ENCODE measurements around the gene HUNK.

Gene HUNK

GRCh38 chr21:31903896-31904295 lies 31.1 kb downstream of the HUNK start:
- DNase-seq (ENCODE audit: low read depth): no peak
- H3K4me3 ChIP-seq (ENCODE audit: low read depth, low read length): no peak overlapping the region
- TF ChIP-seq MYC (IDR thresholded peaks at IDR 0.05; ENCODE audit: low read depth, low read length): no peak
- TF ChIP-seq CTCF (IDR thresholded peaks at IDR 0.05; ENCODE audit: low read depth, low read length): no peak
- TF ChIP-seq POLR2A (IDR thresholded peaks at IDR 0.05; ENCODE audit: extremely low read depth, insufficient read length): no peak
- no peak for TF ChIP-seq MAX (IDR thresholded peaks at IDR 0.05; ENCODE audit: low read depth, low read length)

- no peak for DNase-seq (ENCODE audit: low read depth)
- no peak for TF ChIP-seq CTCF (IDR thresholded peaks at IDR 0.05; ENCODE audit: low read depth, low read length)
- no peak for TF ChIP-seq POLR2A (IDR thresholded peaks at IDR 0.05; ENCODE audit: extremely low read depth, insufficient read length)
- TF ChIP-seq MAX (IDR thresholded peaks at IDR 0.05; ENCODE audit: low read depth, low read length): no peak
- TF ChIP-seq MYC (IDR thresholded peaks at IDR 0.05; ENCODE audit: low read depth, low read length): no peak
- H3K4me3 ChIP-seq (ENCODE audit: low read depth, low read length): no peak overlapping the region
These were observed 33.0 kb downstream of the HUNK start for GRCh38 chr21:31905503-31906451.

GRCh38 chr21:31908106-31909031 lies 35.5 kb downstream of the HUNK start:
- H3K4me3 ChIP-seq (ENCODE audit: low read depth, low read length): no peak overlapping the region
- DNase-seq (ENCODE audit: low read depth): no peak
- no peak for TF ChIP-seq CTCF (IDR thresholded peaks at IDR 0.05; ENCODE audit: low read depth, low read length)
- TF ChIP-seq POLR2A (IDR thresholded peaks at IDR 0.05; ENCODE audit: extremely low read depth, insufficient read length): no peak
- no peak for TF ChIP-seq MAX (IDR thresholded peaks at IDR 0.05; ENCODE audit: low read depth, low read length)
- no peak for TF ChIP-seq MYC (IDR thresholded peaks at IDR 0.05; ENCODE audit: low read depth, low read length)

DNA sequence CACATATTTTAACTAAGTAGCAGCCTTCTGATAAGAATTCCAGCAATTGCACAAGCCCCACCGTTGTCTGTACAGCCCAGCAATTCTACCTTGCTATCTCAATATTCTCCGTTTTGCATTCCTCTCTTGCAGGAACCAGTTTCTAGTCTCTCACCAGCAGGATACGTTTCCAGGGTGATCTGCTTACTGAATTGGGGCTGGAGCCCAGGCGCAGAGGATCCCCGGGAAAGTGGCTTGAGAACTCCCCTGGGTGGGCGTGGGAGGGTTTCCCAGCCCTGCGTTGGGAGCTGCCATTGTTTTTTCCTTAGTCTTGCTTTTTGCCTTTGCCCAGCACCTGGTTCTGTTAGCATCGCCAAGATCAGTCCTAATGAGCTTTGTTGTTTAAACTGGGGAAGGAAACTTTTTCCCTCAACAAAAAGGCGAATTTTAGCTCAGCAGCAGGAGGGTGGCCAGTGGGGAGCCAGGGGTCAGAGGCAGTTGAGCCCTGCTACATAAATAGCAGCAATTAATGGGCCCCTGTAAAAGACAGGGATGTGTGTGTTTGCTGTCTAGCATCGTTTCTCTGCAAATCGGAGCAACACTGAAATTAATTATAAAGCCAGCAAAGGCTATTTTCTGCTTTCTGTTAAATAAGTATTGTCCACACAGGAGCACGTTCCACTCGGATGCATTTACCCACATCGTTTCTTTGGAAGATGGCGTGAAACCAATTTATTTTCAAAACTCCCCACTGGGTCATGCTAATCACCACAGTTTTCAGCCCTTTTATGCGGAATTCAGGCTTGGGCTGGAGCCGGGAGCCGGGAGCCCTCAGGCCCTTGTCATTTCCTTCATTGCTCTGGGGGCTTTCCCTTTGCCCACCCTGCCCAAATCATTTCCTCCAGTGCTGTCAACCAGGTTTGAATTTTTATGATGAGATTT lies 36.6 kb downstream of the HUNK start:
- TF ChIP-seq POLR2A (IDR thresholded peaks at IDR 0.05; ENCODE audit: extremely low read depth, insufficient read length): no peak
- no peak for TF ChIP-seq MYC (IDR thresholded peaks at IDR 0.05; ENCODE audit: low read depth, low read length)
- TF ChIP-seq MAX (IDR thresholded peaks at IDR 0.05; ENCODE audit: low read depth, low read length): no peak
- no peak for TF ChIP-seq CTCF (IDR thresholded peaks at IDR 0.05; ENCODE audit: low read depth, low read length)
- no peak for DNase-seq (ENCODE audit: low read depth)
- H3K4me3 ChIP-seq (ENCODE audit: low read depth, low read length): no peak overlapping the region

DNA sequence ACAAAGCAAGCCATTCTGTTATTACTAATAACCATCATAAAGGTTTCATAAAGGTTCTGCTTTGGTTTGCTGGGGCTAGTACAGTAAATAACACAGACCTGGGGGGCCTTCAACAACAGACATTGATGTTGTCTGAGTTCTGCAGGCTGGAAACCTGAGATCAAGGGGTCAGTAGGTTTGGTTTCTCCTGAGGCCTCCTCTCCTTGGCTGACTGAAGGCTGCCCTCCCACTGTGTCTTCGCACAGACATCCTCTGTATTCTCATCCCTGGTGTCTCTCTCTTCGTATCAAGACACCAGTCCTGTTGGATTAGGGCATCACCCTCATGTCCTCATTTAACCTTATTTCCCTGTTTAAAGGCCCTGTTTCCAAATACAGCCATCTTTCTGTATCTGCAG lies 37.3 kb downstream of the HUNK start:
- no peak overlapping the region for H3K4me3 ChIP-seq (ENCODE audit: low read depth, low read length)
- DNase-seq (ENCODE audit: low read depth): no peak
- no peak for TF ChIP-seq MYC (IDR thresholded peaks at IDR 0.05; ENCODE audit: low read depth, low read length)
- no peak for TF ChIP-seq MAX (IDR thresholded peaks at IDR 0.05; ENCODE audit: low read depth, low read length)
- TF ChIP-seq CTCF (IDR thresholded peaks at IDR 0.05; ENCODE audit: low read depth, low read length): no peak
- no peak for TF ChIP-seq POLR2A (IDR thresholded peaks at IDR 0.05; ENCODE audit: extremely low read depth, insufficient read length)
